IPS-NIHi7 (cell line): ENCODE data around the gene DOP1A.

Source experiments
- DNase-seq: peaks from one replicate; pipeline ENCODE4 v3.0.0; 2012; ENCODE audit warnings: mixed read lengths; ENCODE audit errors: extremely low spot score

DOP1A gene

GRCh38 chr6:83071707-83072106 lies 4.2 kb downstream of the DOP1A start:
- no peak for DNase-seq

GRCh38 chr6:83072726-83073125 lies 5.3 kb downstream of the DOP1A start:
- DNase-seq = no peak

GRCh38 chr6:83073615-83074014 lies 6.1 kb downstream of the DOP1A start:
- DNase-seq = no peak

GRCh38 chr6:83083476-83083875 lies 16.0 kb downstream of the DOP1A start:
- no peak for DNase-seq

GRCh38 chr6:83086751-83087150 lies 19.3 kb downstream of the DOP1A start:
- DNase-seq = no peak

GRCh38 chr6:83092756-83093399 lies 25.4 kb downstream of the DOP1A start:
- no peak for DNase-seq

- DNase-seq = no peak
Measured at GRCh38 chr6:83096791-83097190, 29.3 kb downstream of the DOP1A start.

- DNase-seq = no peak
Measured at GRCh38 chr6:83097204-83097603, 29.7 kb downstream of the DOP1A start.

- DNase-seq = no peak
Measured at GRCh38 chr6:83097675-83098074, 30.2 kb downstream of the DOP1A start.

- no peak for DNase-seq
Measured at GRCh38 chr6:83098589-83098988, 31.1 kb downstream of the DOP1A start.

GRCh38 chr6:83108378-83108777 lies 40.9 kb downstream of the DOP1A start:
- no peak for DNase-seq

GRCh38 chr6:83113258-83113657 lies 45.8 kb downstream of the DOP1A start:
- DNase-seq = no peak

GRCh38 chr6:83114164-83114563 lies 46.7 kb downstream of the DOP1A start:
- no peak for DNase-seq

GRCh38 chr6:83117802-83118201 lies 50.3 kb downstream of the DOP1A start:
- DNase-seq = no peak

- DNase-seq = no peak
Measured at GRCh38 chr6:83119742-83120300, 52.4 kb downstream of the DOP1A start.

GRCh38 chr6:83124553-83124952 lies 57.1 kb downstream of the DOP1A start:
- DNase-seq = no peak

- no peak for DNase-seq
Measured at GRCh38 chr6:83125425-83125824, 58.0 kb downstream of the DOP1A start.

GRCh38 chr6:83126223-83126622 lies 58.8 kb downstream of the DOP1A start:
- DNase-seq = no peak

- no peak for DNase-seq
Measured at GRCh38 chr6:83126807-83127206, 59.3 kb downstream of the DOP1A start.

- DNase-seq = no peak
Measured at GRCh38 chr6:83127258-83127657, 59.8 kb downstream of the DOP1A start.

GRCh38 chr6:83127976-83128375 lies 60.5 kb downstream of the DOP1A start:
- no peak for DNase-seq

- DNase-seq = no peak
Measured at GRCh38 chr6:83132121-83132520, 64.7 kb downstream of the DOP1A start.

- no peak for DNase-seq
Measured at GRCh38 chr6:83138118-83138722, 70.7 kb downstream of the DOP1A start.

GRCh38 chr6:83138758-83139157 lies 71.3 kb downstream of the DOP1A start:
- no peak for DNase-seq
